GM19468 (cell line): ENCODE data around the gene TAC4.

Source experiments
- ATAC-seq: cut with Tn5 transposase; IDR thresholded peaks from one replicate; pipeline ENCODE4 v1.9.1; 2021; ENCODE audit warnings: mild to moderate bottlenecking, moderate library complexity, moderate number of reproducible peaks; ENCODE audit not compliant: unreplicated experiment; ENCODE audit errors: extremely low read depth

TAC4 gene

GRCh38 chr17:49873926-49874325 is 26.1 kb upstream of the TAC4 start:
- ATAC-seq = no peak

GRCh38 chr17:49873466-49873865 is 25.6 kb upstream of the TAC4 start:
- ATAC-seq = no peak

GRCh38 chr17:49872754-49873377 is 25.0 kb upstream of the TAC4 start:
- ATAC-seq = no peak

- ATAC-seq = no peak
These were observed 23.3 kb upstream of the TAC4 start for GRCh38 chr17:49871211-49871610.

- ATAC-seq = no peak
These were observed 22.4 kb upstream of the TAC4 start for GRCh38 chr17:49870298-49870697.

GRCh38 chr17:49869038-49869374 is 21.1 kb upstream of the TAC4 start:
- ATAC-seq = no peak

- no peak for ATAC-seq
These were observed 19.1 kb upstream of the TAC4 start for GRCh38 chr17:49866882-49867413.

- ATAC-seq = no peak
These were observed 18.1 kb upstream of the TAC4 start for GRCh38 chr17:49866019-49866380.

GRCh38 chr17:49862781-49863331 is 15.0 kb upstream of the TAC4 start:
- no peak for ATAC-seq

GRCh38 chr17:49861150-49861884 is 13.4 kb upstream of the TAC4 start:
- no peak for ATAC-seq

- no peak for ATAC-seq
These were observed 12.4 kb upstream of the TAC4 start for GRCh38 chr17:49859991-49860953.

- no peak for ATAC-seq
These were observed 10.9 kb upstream of the TAC4 start for GRCh38 chr17:49858796-49859195.

- ATAC-seq = no peak
These were observed 6.3 kb upstream of the TAC4 start for GRCh38 chr17:49854126-49854525.

- ATAC-seq = no peak
These were observed 5.7 kb upstream of the TAC4 start for GRCh38 chr17:49853470-49854015.

GRCh38 chr17:49851387-49852291 is 3.8 kb upstream of the TAC4 start:
- ATAC-seq = no peak

GRCh38 chr17:49850772-49851386 is 3.0 kb upstream of the TAC4 start:
- ATAC-seq = no peak

GRCh38 chr17:49850218-49850610 is 2.3 kb upstream of the TAC4 start:
- no peak for ATAC-seq

- ATAC-seq = no peak
These were observed 870 bp upstream of the TAC4 start for GRCh38 chr17:49848739-49849138.
